Body of pancreas (tissue), 4 donors: ENCODE data around the gene TM9SF4. TPM values are rescaled to one million over a fixed set of nuclear protein-coding genes. Genes with fewer than 3 reads are reported as not detected.
"Not testable (repeated sequence)": the region's sequence is repeated elsewhere in the genome, so short reads cannot be mapped to it uniquely, and the experiment has no call there.

Experiments
- ATAC-seq: fragments of 150-250 bp; one replicate; pipeline ENCODE4 v1.9.1; 2016
- DNase-seq, 4 donors: peaks; one replicate each; pipeline ENCODE4 v3.0.0-alpha.2; 2019
- H3K27ac ChIP-seq, 4 donors: fragments of 200-600 bp; sonication (generic); 1 replicate in 3 of 4; 2 replicates in 1 of 4; pipeline versions ENCODE4 v1.5.1 to v1.6.1; 2016 to 2019; ENCODE audit warnings: mild to moderate bottlenecking in 1 of 4, mixed read lengths in 1 of 4, moderate library complexity in 1 of 4
- H3K27me3 ChIP-seq, 2 donors: fragments of 200-600 bp; sonication (generic); one replicate each; pipeline ENCODE4 v1.6.0; 2016; ENCODE audit warnings: mild to moderate bottlenecking in 1 of 2
- H3K36me3 ChIP-seq, 2 donors: fragments of 200-600 bp; sonication (generic); replicated peaks in 1 of 2; 2 replicates each; pipeline ENCODE4 v1.5.1; 2016; ENCODE audit warnings: low read depth in 2 of 2; ENCODE audit not compliant: insufficient read depth in 1 of 2
- H3K4me1 ChIP-seq: fragments of 200-600 bp; sonication (generic); one replicate; pipeline ENCODE4 v1.6.0; 2016
- H3K4me3 ChIP-seq, 2 donors: fragments of 200-600 bp; sonication (generic); 1 replicate in 1 of 2; 2 replicates in 1 of 2; pipeline ENCODE4 v1.5.1; 2016 to 2019
- H3K9me3 ChIP-seq, 3 donors: fragments of 200-600 bp; sonication (generic); 1 replicate in 2 of 3; 2 replicates in 1 of 3; pipeline ENCODE4 v1.5.1; 2016
- POLR2A ChIP-seq, 3 donors: fragments of 450-650 bp; IDR thresholded peaks; one replicate each; pipeline ENCODE4 v1.6.1; 2016; ENCODE audit warnings: antibody characterized with exemption in 3 of 3, mild to moderate bottlenecking in 2 of 3
- WGBS, 2 donors: methylation state at CpG; one replicate each; pipeline ENCODE4 v1.1.5; 2017; 5-methylcytosine and 5-hydroxymethylcytosine counted together
- intact Hi-C: fragments of 100-400 bp; cut with DNase I; formaldehyde crosslinking; loops from one replicate; pipeline ENCODE4 v1.15.1; 2023
- total RNA-seq, 2 donors: library from RNA; depleted of rRNA; stranded (reverse); fragments of >200 nt; gene quantifications; one replicate each; pipeline ENCODE4 v1.1.0, GENCODE V29; 2016
- TF ChIP-seq, protein P1 (sequence below), 7 experiments: fragments of 450-650 bp in 4 of 7; fragments of 200-600 bp in 3 of 7; sonication (generic) in 3 of 7; IDR thresholded peaks; one replicate each; pipeline ENCODE4 v1.5.1; 2016 to 2019; ENCODE audit warnings: antibody characterized with exemption in 7 of 7

Gene TM9SF4
- total RNA-seq, 2 donors from 2014 or later, result 16.9 to 27.0 TPM

GRCh38 chr20:32114305-32114960, 4.9 kb downstream of the TM9SF4 start:
- ATAC-seq (no peak), DNase-seq (no peak)
- Histone ChIP-seq H3K4me3 (no peak overlapping the region), H3K9me3 (no peaks in the 10 kb centered on the region), H3K27ac (no peak overlapping the region), H3K4me1 (peaks cover 48% of the 10 kb centered on the region), H3K36me3 (no peaks in the 10 kb centered on the region), H3K27me3 (no peaks in the 10 kb centered on the region)
- WGBS, 2 donors, result 87 to 89% methylated on average over 8 of the region's 8 CpGs
- TF ChIP-seq, protein P1, sequence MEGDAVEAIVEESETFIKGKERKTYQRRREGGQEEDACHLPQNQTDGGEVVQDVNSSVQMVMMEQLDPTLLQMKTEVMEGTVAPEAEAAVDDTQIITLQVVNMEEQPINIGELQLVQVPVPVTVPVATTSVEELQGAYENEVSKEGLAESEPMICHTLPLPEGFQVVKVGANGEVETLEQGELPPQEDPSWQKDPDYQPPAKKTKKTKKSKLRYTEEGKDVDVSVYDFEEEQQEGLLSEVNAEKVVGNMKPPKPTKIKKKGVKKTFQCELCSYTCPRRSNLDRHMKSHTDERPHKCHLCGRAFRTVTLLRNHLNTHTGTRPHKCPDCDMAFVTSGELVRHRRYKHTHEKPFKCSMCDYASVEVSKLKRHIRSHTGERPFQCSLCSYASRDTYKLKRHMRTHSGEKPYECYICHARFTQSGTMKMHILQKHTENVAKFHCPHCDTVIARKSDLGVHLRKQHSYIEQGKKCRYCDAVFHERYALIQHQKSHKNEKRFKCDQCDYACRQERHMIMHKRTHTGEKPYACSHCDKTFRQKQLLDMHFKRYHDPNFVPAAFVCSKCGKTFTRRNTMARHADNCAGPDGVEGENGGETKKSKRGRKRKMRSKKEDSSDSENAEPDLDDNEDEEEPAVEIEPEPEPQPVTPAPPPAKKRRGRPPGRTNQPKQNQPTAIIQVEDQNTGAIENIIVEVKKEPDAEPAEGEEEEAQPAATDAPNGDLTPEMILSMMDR (IDR thresholded peaks at IDR 0.05), result no peak
- no peak for TF ChIP-seq POLR2A (IDR thresholded peaks at IDR 0.05)
- intact Hi-C loops, result no loop called here

- ATAC-seq (no peak), DNase-seq (no peak)
- H3K27me3 ChIP-seq, result no peaks in the 10 kb centered on the region
These were observed 5.8 kb downstream of the TM9SF4 start for GRCh38 chr20:32115211-32115767.

GRCh38 chr20:32116079-32116521, 6.6 kb downstream of the TM9SF4 start:
- Histone ChIP-seq H3K27ac (no peak overlapping the region), H3K4me3 (no peak overlapping the region), H3K36me3 (no peaks in the 10 kb centered on the region), H3K27me3 (no peaks in the 10 kb centered on the region), H3K4me1 (peaks cover 38% of the 10 kb centered on the region), H3K9me3 (no peaks in the 10 kb centered on the region)
- WGBS, 2 donors, result 75 to 80% methylated on average over 6 of the region's 6 CpGs
- DNase-seq, result no peak
- no peak for ATAC-seq
- intact Hi-C loops, result no loop called here
- TF ChIP-seq, protein P1 (IDR thresholded peaks at IDR 0.05), result no peak
- TF ChIP-seq POLR2A (IDR thresholded peaks at IDR 0.05), result no peak

More at GRCh38 chr20:32115211-32115767, 5.8 kb downstream of the TM9SF4 start:
- Histone ChIP-seq H3K27ac (no peak overlapping the region), H3K36me3 (no peaks in the 10 kb centered on the region), H3K9me3 (no peaks in the 10 kb centered on the region), H3K4me1 (peaks cover 46% of the 10 kb centered on the region), H3K4me3 (no peak overlapping the region)
- TF ChIP-seq POLR2A (IDR thresholded peaks at IDR 0.05), result no peak
- TF ChIP-seq, protein P1 (IDR thresholded peaks at IDR 0.05), result no peak
- intact Hi-C loops, result no loop called here
- 54 to 59% methylated on average over 5 of the region's 5 CpGs for WGBS, 2 donors

DNA sequence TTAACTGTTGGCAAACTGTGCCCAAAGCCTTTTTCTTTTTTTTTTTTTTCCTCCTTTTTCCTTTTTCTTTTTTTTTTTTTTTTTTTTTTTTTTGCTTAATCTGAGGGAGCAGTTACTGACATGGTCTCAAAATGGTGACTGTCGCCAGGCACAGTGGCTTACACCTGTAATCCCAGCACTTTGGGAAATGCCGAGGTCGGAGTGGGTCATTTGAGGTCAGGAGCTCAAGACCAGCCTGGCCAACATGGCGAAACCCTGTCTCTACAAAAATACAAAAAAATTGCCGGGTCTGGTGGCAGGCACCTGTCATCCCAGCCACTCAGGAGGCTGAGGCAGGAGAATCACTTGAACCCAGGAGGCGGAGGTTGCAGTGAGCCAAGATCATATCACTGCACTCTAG, 7.3 kb downstream of the TM9SF4 start:
- WGBS, 2 donors, result 91 to 96% methylated on average over 6 of the region's 6 CpGs
- H3K4me3 ChIP-seq, intact Hi-C loops, H3K36me3 ChIP-seq, H3K9me3 ChIP-seq, ATAC-seq, H3K27me3 ChIP-seq, H3K27ac ChIP-seq, DNase-seq: not testable (repeated sequence)
- H3K4me1 ChIP-seq, result peaks cover 31% of the 10 kb centered on the region

DNA sequence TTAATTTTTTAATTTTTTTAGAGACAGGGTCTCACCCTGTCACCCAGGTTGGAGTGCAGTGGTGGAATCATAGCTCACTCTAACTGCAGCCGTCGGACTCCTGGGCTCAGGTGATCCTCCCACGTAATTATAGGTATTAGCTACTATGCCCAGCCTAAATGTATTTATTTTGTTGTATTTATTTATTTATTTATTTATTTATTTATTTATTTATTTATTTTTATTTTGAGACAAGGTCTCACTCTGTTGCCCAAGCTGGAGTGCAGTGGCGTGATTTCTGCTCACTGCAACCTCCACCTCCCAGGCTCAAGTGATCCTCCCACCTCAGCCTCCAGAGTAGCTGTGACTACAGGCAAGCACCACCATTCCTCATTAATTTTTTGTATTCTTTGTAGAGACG, 8.9 kb downstream of the TM9SF4 start:
- WGBS, 2 donors, result 94% methylated on average over 5 of the region's 5 CpGs
- H3K27me3 ChIP-seq, H3K9me3 ChIP-seq, ATAC-seq, DNase-seq, H3K4me3 ChIP-seq, intact Hi-C loops, H3K36me3 ChIP-seq, H3K27ac ChIP-seq: not testable (repeated sequence)
- peaks cover 16% of the 10 kb centered on the region for H3K4me1 ChIP-seq

DNA sequence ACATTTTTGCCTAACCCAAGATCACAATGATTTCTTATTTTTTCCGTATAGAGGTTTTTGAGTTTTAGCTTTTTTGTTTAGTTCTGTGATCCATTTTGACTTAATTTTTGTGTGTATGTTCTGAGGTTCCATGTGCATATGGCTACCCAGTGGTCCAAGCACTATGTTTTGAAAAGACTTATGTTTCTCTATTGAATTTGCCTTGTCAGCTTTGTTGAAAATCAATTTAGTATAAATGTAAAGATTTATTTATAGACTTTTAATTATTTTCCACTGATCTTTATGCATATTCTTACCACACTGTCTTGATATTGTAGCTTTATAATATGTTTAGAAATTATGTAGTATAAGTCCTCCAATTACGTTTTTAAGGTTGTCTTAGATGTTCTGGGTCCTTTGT, 10.2 kb downstream of the TM9SF4 start:
- no peak for DNase-seq
- Histone ChIP-seq H3K9me3 (no peaks in the 10 kb centered on the region), H3K4me3 (no peak overlapping the region), H3K27ac (no peak overlapping the region), H3K36me3 (no peaks in the 10 kb centered on the region), H3K4me1 (peaks cover 12% of the 10 kb centered on the region), H3K27me3 (no peaks in the 10 kb centered on the region)
- TF ChIP-seq POLR2A (IDR thresholded peaks at IDR 0.05), result no peak
- TF ChIP-seq, protein P1 (IDR thresholded peaks at IDR 0.05), result no peak
- 95 to 97% methylated on average over 2 of the region's 2 CpGs for WGBS, 2 donors
- ATAC-seq, result no peak
- intact Hi-C loops, result no loop called here

GRCh38 chr20:32121908-32122307, 12.4 kb downstream of the TM9SF4 start:
- H3K27ac ChIP-seq, H3K4me1 ChIP-seq, H3K4me3 ChIP-seq, intact Hi-C loops, H3K27me3 ChIP-seq, DNase-seq, H3K9me3 ChIP-seq, H3K36me3 ChIP-seq, ATAC-seq: not testable (repeated sequence)
- no CpG with 5 or more reads among the region's 31 CpGs for WGBS, 2 donors
